HepG2 (cell line): ENCODE measurements around the gene IGFBP5. TPM values are rescaled to one million over a fixed set of nuclear protein-coding genes. Genes with fewer than 3 reads are reported as not detected.
A peak's percentile ranks its signal among the peaks of the same experiment; 100 is the strongest.

Source experiments
- FOXA3 ChIP-seq: IDR thresholded peaks from 2 replicates; pipeline ENCODE4 v1.6.1; 2016; ENCODE audit warnings: missing genetic modification reagents, missing compliant biosample characterization
- KDM6A ChIP-seq: IDR thresholded peaks from 2 replicates; pipeline ENCODE4 v1.6.1; 2016; ENCODE audit warnings: low read depth
- RFX1 ChIP-seq: fragments of 450-650 bp; IDR thresholded peaks from 2 replicates; pipeline ENCODE4 v1.6.1; 2017
- SETDB1 ChIP-seq: sonication (generic); formaldehyde crosslinking; IDR thresholded peaks from 2 replicates; pipeline ENCODE4 v1.5.1; 2020; ENCODE audit warnings: missing genetic modification reagents, mild to moderate bottlenecking, borderline replicate concordance
- ZNF101 ChIP-seq: sonication (generic); formaldehyde crosslinking; IDR thresholded peaks from 2 replicates; pipeline ENCODE4 v1.4.0; 2020; ENCODE audit warnings: mild to moderate bottlenecking, low read depth, missing genetic modification reagents, borderline replicate concordance
- ZNF17 ChIP-seq: sonication (generic); formaldehyde crosslinking; IDR thresholded peaks from 2 replicates; pipeline ENCODE4 v1.5.0; 2020; ENCODE audit warnings: mild to moderate bottlenecking, missing genetic modification reagents
- ZNF274 ChIP-seq: sonication (generic); formaldehyde crosslinking; IDR thresholded peaks from 2 replicates; pipeline ENCODE4 v1.5.1; 2020; ENCODE audit warnings: mild to moderate bottlenecking, missing genetic modification reagents
- ZNF382 ChIP-seq: sonication (generic); formaldehyde crosslinking; IDR thresholded peaks from 2 replicates; pipeline ENCODE4 v1.5.0; 2020; ENCODE audit warnings: missing genetic modification reagents, mild to moderate bottlenecking, borderline replicate concordance
- polyA plus RNA-seq, 8 experiments: library from polyadenylated mRNA; depleted of rRNA in 3 of 8; stranded (reverse) in 7 of 8; unstranded in 1 of 8; fragments of >200 nt; fragmentation: Illumina TruSeq in 4 of 8; extraction: Trizol in 4 of 8; gene quantifications; 2 replicates each; pipeline versions ENCODE4 v1.2.1 to v1.2.3, GENCODE V29; 2011 to 2016; ENCODE audit warnings: low read depth in 4 of 8, missing spikeins in 1 of 8, mixed read lengths in 1 of 8; ENCODE audit not compliant: insufficient read depth in 1 of 8
- total RNA-seq, 5 experiments: library from RNA; depleted of rRNA; stranded (reverse); fragments of >200 nt; fragmentation: Illumina TruSeq; extraction: Trizol; gene quantifications; 2 replicates each; pipeline ENCODE4 v1.2.3, GENCODE V29; 2016; ENCODE audit warnings: low read depth in 1 of 5
- TF ChIP-seq, protein P1 (sequence below): IDR thresholded peaks from 2 replicates; pipeline ENCODE4 v1.6.1; 2016
- TF ChIP-seq, protein P2 (sequence below): sonication (generic); formaldehyde crosslinking; IDR thresholded peaks from 2 replicates; pipeline ENCODE4 v1.5.1; 2020; ENCODE audit warnings: missing genetic modification reagents, mild to moderate bottlenecking, borderline replicate concordance
- TF ChIP-seq, protein P3 (sequence below): sonication (generic); formaldehyde crosslinking; IDR thresholded peaks from 2 replicates; pipeline ENCODE4 v1.5.0; 2020; ENCODE audit warnings: mild to moderate bottlenecking, missing genetic modification reagents
- TF ChIP-seq, protein P4 (sequence below): sonication (generic); formaldehyde crosslinking; IDR thresholded peaks from 2 replicates; pipeline ENCODE4 v1.4.0; 2020; ENCODE audit warnings: missing genetic modification reagents

Gene IGFBP5
- total and polyA plus RNA-seq, 2 of the 13 experiments (the other 11 are each of a cell fraction or from before 2014, with no cell fraction given): 0.15 TPM; not detected in 1

DNA sequence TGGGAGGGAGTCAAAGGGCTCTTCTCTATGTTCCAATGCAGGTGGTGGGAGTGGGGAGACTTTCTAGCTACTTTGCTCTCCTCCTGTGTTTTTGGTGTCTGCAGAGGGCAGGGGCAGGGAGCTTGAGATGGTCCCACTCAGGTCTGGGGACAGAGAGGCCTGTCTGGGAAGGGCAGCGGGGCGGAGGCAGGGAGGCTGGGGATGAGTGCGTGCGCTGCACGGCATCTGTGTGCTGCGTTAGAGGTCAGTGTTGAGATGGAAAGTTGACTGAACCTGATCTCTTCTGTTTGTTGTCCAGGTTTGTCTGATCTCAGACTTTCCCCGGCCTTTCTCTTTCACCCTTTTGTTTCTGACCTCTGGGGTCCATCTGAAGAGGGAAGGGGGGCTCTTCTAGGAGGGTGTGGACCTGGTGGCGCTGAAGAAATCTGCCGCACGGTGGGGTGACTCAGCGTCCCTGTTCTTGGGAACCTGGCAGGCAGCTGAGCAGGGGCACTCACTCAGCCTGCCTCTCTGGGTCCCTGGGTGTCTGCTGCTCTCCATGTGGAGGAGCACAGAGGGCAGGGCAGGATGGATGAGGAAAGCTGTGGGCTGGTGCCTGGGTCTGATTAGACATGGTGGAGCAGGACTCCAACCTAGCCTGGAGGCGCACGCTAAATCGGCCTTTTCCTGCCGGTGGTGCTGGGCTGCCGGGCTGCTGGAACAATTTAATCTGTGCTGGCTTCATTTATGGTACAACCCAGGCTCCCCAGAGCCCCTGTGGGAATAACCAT is 38.1 kb downstream of the IGFBP5 start (continued):
- TF ChIP-seq SETDB1 (peak; percentile 16; the same call in 1 of the 2 replicates), ZNF17 (CRISPR knock-in tag) (no peak), FOXA3 (CRISPR knock-in tag) (no peak), ZNF274 (CRISPR knock-in tag) (0 out of 2 replicates have a peak, but pooled peaks have one; percentile 29), ZNF382 (CRISPR knock-in tag) (no peak), RFX1 (no peak), KDM6A (no peak), ZNF101 (CRISPR knock-in tag) (no peak)
- TF ChIP-seq, protein P1, sequence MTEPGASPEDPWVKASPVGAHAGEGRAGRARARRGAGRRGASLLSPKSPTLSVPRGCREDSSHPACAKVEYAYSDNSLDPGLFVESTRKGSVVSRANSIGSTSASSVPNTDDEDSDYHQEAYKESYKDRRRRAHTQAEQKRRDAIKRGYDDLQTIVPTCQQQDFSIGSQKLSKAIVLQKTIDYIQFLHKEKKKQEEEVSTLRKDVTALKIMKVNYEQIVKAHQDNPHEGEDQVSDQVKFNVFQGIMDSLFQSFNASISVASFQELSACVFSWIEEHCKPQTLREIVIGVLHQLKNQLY (CRISPR knock-in tag): no peak
- TF ChIP-seq, protein P2, sequence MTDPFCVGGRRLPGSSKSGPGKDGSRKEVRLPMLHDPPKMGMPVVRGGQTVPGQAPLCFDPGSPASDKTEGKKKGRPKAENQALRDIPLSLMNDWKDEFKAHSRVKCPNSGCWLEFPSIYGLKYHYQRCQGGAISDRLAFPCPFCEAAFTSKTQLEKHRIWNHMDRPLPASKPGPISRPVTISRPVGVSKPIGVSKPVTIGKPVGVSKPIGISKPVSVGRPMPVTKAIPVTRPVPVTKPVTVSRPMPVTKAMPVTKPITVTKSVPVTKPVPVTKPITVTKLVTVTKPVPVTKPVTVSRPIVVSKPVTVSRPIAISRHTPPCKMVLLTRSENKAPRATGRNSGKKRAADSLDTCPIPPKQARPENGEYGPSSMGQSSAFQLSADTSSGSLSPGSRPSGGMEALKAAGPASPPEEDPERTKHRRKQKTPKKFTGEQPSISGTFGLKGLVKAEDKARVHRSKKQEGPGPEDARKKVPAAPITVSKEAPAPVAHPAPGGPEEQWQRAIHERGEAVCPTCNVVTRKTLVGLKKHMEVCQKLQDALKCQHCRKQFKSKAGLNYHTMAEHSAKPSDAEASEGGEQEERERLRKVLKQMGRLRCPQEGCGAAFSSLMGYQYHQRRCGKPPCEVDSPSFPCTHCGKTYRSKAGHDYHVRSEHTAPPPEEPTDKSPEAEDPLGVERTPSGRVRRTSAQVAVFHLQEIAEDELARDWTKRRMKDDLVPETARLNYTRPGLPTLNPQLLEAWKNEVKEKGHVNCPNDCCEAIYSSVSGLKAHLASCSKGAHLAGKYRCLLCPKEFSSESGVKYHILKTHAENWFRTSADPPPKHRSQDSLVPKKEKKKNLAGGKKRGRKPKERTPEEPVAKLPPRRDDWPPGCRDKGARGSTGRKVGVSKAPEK (CRISPR knock-in tag): peak; percentile 18; the same call in 1 of the 2 replicates
- TF ChIP-seq, protein P3, sequence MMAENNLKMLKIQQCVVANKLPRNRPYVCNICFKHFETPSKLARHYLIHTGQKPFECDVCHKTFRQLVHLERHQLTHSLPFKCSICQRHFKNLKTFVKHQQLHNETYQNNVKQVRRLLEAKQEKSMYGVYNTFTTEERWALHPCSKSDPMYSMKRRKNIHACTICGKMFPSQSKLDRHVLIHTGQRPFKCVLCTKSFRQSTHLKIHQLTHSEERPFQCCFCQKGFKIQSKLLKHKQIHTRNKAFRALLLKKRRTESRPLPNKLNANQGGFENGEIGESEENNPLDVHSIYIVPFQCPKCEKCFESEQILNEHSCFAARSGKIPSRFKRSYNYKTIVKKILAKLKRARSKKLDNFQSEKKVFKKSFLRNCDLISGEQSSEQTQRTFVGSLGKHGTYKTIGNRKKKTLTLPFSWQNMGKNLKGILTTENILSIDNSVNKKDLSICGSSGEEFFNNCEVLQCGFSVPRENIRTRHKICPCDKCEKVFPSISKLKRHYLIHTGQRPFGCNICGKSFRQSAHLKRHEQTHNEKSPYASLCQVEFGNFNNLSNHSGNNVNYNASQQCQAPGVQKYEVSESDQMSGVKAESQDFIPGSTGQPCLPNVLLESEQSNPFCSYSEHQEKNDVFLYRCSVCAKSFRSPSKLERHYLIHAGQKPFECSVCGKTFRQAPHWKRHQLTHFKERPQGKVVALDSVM (CRISPR knock-in tag): peak; percentile 91
- TF ChIP-seq, protein P4, sequence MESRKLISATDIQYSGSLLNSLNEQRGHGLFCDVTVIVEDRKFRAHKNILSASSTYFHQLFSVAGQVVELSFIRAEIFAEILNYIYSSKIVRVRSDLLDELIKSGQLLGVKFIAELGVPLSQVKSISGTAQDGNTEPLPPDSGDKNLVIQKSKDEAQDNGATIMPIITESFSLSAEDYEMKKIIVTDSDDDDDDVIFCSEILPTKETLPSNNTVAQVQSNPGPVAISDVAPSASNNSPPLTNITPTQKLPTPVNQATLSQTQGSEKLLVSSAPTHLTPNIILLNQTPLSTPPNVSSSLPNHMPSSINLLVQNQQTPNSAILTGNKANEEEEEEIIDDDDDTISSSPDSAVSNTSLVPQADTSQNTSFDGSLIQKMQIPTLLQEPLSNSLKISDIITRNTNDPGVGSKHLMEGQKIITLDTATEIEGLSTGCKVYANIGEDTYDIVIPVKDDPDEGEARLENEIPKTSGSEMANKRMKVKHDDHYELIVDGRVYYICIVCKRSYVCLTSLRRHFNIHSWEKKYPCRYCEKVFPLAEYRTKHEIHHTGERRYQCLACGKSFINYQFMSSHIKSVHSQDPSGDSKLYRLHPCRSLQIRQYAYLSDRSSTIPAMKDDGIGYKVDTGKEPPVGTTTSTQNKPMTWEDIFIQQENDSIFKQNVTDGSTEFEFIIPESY (CRISPR knock-in tag): peak; percentile 78
